HepG2 (cell line): Measurements from ENCODE around the gene AGAP1. TPM values are rescaled to one million over a fixed set of nuclear protein-coding genes. Genes with fewer than 3 reads are reported as not detected.

Source experiments
- ARID5B ChIP-seq: IDR thresholded peaks from 2 replicates; pipeline ENCODE4 v1.4.0; 2020; ENCODE audit warnings: mild to moderate bottlenecking, missing genetic modification reagents
- ATM ChIP-seq: fragments of 450-650 bp; IDR thresholded peaks from 2 replicates; pipeline ENCODE4 v1.7.1; 2017; ENCODE audit warnings: mild to moderate bottlenecking, borderline replicate concordance
- CEBPB ChIP-seq: IDR thresholded peaks from 2 replicates; pipeline ENCODE4 v1.6.1; 2011; ENCODE audit warnings: low read depth, low read length, improper control_type of control experiment, borderline replicate concordance
- ESRRA ChIP-seq: sonication (generic); formaldehyde crosslinking; IDR thresholded peaks from 2 replicates; pipeline ENCODE4 v1.5.1; 2020; ENCODE audit warnings: mild to moderate bottlenecking, low read depth, missing genetic modification reagents
- FOXA1 ChIP-seq, 2 experiments: fragments of 450-650 bp in 1 of 2; sonication (generic) in 1 of 2; formaldehyde crosslinking in 1 of 2; IDR thresholded peaks; 2 replicates each; pipeline versions ENCODE4 v1.4.0 to v1.6.1; 2016 to 2020; ENCODE audit warnings: missing genetic modification reagents in 1 of 2
- FOXP4 ChIP-seq: sonication (generic); formaldehyde crosslinking; IDR thresholded peaks from 2 replicates; pipeline ENCODE4 v1.4.0; 2020; ENCODE audit warnings: missing genetic modification reagents
- GATAD2A ChIP-seq: IDR thresholded peaks from 2 replicates; pipeline ENCODE4 v1.6.1; 2016
- HNRNPH1 ChIP-seq: fragments of 200-400 bp; formaldehyde crosslinking; optimal IDR thresholded peaks from 2 replicates; pipeline ENCODE3; 2017; ENCODE audit warnings: mild to moderate bottlenecking, low read depth, low read length
- IRF2 ChIP-seq: IDR thresholded peaks from 2 replicates; pipeline ENCODE4 v1.6.1; 2018; ENCODE audit warnings: missing genetic modification reagents, missing compliant biosample characterization
- ISL2 ChIP-seq: sonication (generic); formaldehyde crosslinking; IDR thresholded peaks from 2 replicates; pipeline ENCODE4 v1.5.0; 2020; ENCODE audit warnings: missing genetic modification reagents
- MED1 ChIP-seq: sonication (generic); formaldehyde crosslinking; IDR thresholded peaks from 2 replicates; pipeline ENCODE4 v1.4.0; 2020; ENCODE audit warnings: missing genetic modification reagents
- MED8 ChIP-seq: sonication (generic); formaldehyde crosslinking; IDR thresholded peaks from 2 replicates; pipeline ENCODE4 v1.8.1; 2023; ENCODE audit warnings: mild to moderate bottlenecking, missing genetic modification reagents; ENCODE audit not compliant: insufficient replicate concordance
- ONECUT2 ChIP-seq: sonication (generic); formaldehyde crosslinking; IDR thresholded peaks from 2 replicates; pipeline ENCODE4 v1.4.0; 2020; ENCODE audit warnings: missing genetic modification reagents
- RXRB ChIP-seq: IDR thresholded peaks from 2 replicates; pipeline ENCODE4 v1.6.1; 2016; ENCODE audit warnings: borderline replicate concordance, missing genetic modification reagents, missing compliant biosample characterization
- SOX13 ChIP-seq, 3 experiments: fragments of 450-650 bp in 1 of 3; sonication (generic) in 1 of 3; formaldehyde crosslinking in 1 of 3; IDR thresholded peaks in 2 of 3; conservative IDR thresholded peaks in 1 of 3; 2 replicates each; pipeline versions ENCODE4 v1.5.0 to v1.6.1; 2016 to 2020; ENCODE audit warnings: antibody characterized with exemption in 1 of 3, mild to moderate bottlenecking in 1 of 3, missing compliant biosample characterization in 1 of 3, missing genetic modification reagents in 1 of 3, moderate library complexity in 1 of 3
- TFE3 ChIP-seq: IDR thresholded peaks from 2 replicates; pipeline ENCODE4 v1.6.1; 2016
- TSC22D2 ChIP-seq: sonication (generic); formaldehyde crosslinking; IDR thresholded peaks from 2 replicates; pipeline ENCODE4 v1.5.1; 2020; ENCODE audit warnings: missing genetic modification reagents, mild to moderate bottlenecking, borderline replicate concordance
- ZNF574 ChIP-seq: sonication (generic); formaldehyde crosslinking; IDR thresholded peaks from 2 replicates; pipeline ENCODE4 v1.4.0; 2020; ENCODE audit warnings: missing genetic modification reagents
- polyA plus RNA-seq, 8 experiments: library from polyadenylated mRNA; depleted of rRNA in 3 of 8; stranded (reverse) in 7 of 8; unstranded in 1 of 8; fragments of >200 nt; fragmentation: Illumina TruSeq in 4 of 8; extraction: Trizol in 4 of 8; gene quantifications; 2 replicates each; pipeline versions ENCODE4 v1.2.1 to v1.2.3, GENCODE V29; 2011 to 2016; ENCODE audit warnings: low read depth in 4 of 8, missing spikeins in 1 of 8, mixed read lengths in 1 of 8; ENCODE audit not compliant: insufficient read depth in 1 of 8
- total RNA-seq, 5 experiments: library from RNA; depleted of rRNA; stranded (reverse); fragments of >200 nt; fragmentation: Illumina TruSeq; extraction: Trizol; gene quantifications; 2 replicates each; pipeline ENCODE4 v1.2.3, GENCODE V29; 2016; ENCODE audit warnings: low read depth in 1 of 5

AGAP1 gene
- total and polyA plus RNA-seq, 2 of the 13 experiments (the other 11 are each of a cell fraction or from before 2014, with no cell fraction given), result 21.2 to 32.7 TPM

GRCh38 chr2:235579128-235579527 is 85.3 kb downstream of the AGAP1 start (continued):
- TF ChIP-seq ARID5B (CRISPR knock-in tag) (peak; percentile 65), HNRNPH1 (no peak), MED8 (CRISPR knock-in tag) (no peak), FOXA1 (IDR thresholded peaks at IDR 0.05) (no peak), FOXA1 (CRISPR knock-in tag; IDR thresholded peaks at IDR 0.05) (no peak), FOXP4 (CRISPR knock-in tag) (peak; percentile 70), MED1 (CRISPR knock-in tag) (peak; percentile 60; the same call in 1 of the 2 replicates), ISL2 (peak; percentile 32; the same call in 1 of the 2 replicates), TSC22D2 (CRISPR knock-in tag) (no peak), ZNF574 (CRISPR knock-in tag) (0 out of 2 replicates have a peak, but pooled peaks have one; percentile 11), SOX13 (IDR thresholded peaks at IDR 0.05) (no peak), SOX13 (CRISPR knock-in tag; conservative IDR thresholded peaks at IDR 0.05 in 1 of 2, IDR thresholded peaks at IDR 0.05 in 1 of 2) (peak in 1 of 2 experiments; percentile 80; a peak in 2 of 4 replicates), ATM (no peak), IRF2 (CRISPR knock-in tag) (peak; percentile 52; the same call in 1 of the 2 replicates), ESRRA (CRISPR knock-in tag) (peak; percentile 44; the same call in 1 of the 2 replicates), RXRB (peak; percentile 79), ONECUT2 (CRISPR knock-in tag) (peak; percentile 78), CEBPB (peak; percentile 60; the same call in 1 of the 2 replicates), GATAD2A (CRISPR knock-in tag) (peak; percentile 81), TFE3 (CRISPR knock-in tag) (no peak)
